ENCODE results near the gene CHST15. TPM values are rescaled to one million over a fixed set of nuclear protein-coding genes. Genes with fewer than 3 reads are reported as not detected.

CHST15 gene
- total and polyA plus RNA-seq, 2 of the 4 experiments (the other 2 are of a cell fraction), result 0.14 to 0.18 TPM

DNA sequence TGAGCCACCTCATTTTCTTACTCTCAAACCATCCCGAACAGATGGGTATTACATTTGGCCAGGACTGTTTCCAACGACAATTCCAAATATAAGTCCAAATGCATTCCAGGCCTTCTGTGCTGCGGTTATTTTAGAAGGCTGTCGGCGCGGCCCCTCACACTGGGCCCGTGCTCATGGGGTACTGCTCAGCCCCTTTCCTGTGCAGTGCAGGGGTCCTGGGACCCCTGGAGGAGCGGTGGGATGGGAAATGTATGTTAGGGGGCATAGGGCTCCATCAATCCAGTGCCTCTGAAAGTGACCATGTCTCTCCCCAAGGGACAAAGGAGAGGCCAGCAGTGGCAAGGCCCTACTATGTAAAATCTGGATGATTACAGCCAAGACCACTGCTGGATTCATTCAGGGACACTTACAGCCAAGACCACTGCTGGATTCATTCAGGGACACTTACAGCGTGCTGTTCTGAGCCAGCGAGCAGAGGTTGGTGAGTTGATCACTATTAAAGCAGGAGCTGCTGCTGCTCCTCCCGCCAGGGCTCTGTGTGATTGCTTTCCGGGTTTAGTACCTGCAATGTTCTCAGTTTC, 66.3 kb downstream of the CHST15 start:
- Histone ChIP-seq H3K56ac (ENCODE audit: extremely low read depth, insufficient read depth, low read length) (no peak overlapping the region), H3K9me3 (ENCODE audit: control insufficient read depth, insufficient read depth, low read length) (no peaks in the 10 kb centered on the region), H3K9me1 (ENCODE audit: insufficient read depth, low read length) (no peaks in the 10 kb centered on the region), H4K5ac (ENCODE audit: low read depth, low read length) (no peak overlapping the region), H2AK5ac (ENCODE audit: low read depth, low read length) (no peak overlapping the region), H3K27ac (ENCODE audit: insufficient read depth, low read length) (no peak overlapping the region), H3K14ac (replicated peaks; ENCODE audit: low read depth, low read length) (no peak overlapping the region), H3K27me3 (ENCODE audit: control insufficient read depth, insufficient read depth, low read length) (no peaks in the 10 kb centered on the region; the same call in 1 of the 2 replicates), H2BK15ac (ENCODE audit: low read depth, low read length) (no peak overlapping the region), H3K4me3 (ENCODE audit: insufficient read depth, low read depth, low read length) (no peak overlapping the region), H2AK9ac (replicated peaks; ENCODE audit: low read depth, low read length, poor library complexity) (no peak overlapping the region), H2BK20ac (ENCODE audit: low read depth, low read length) (no peak overlapping the region), H3K9ac (ENCODE audit: low read depth, low read length) (no peak overlapping the region), H3K79me1 (ENCODE audit: low read depth in 1 of 2, low read length in 2 of 2) (no peaks in the 10 kb centered on the region), H4K8ac (ENCODE audit: low read depth in 2 of 2, low read length in 2 of 2) (no peak overlapping the region), H4K20me1 (ENCODE audit: insufficient read depth, low read length) (no peaks in the 10 kb centered on the region), H3K23ac (ENCODE audit: low read depth, low read length) (no peak overlapping the region), H3K4ac (ENCODE audit: low read depth, low read length) (no peak overlapping the region), H3K18ac (ENCODE audit: low read depth, low read length) (no peak overlapping the region), H2BK120ac (ENCODE audit: low read depth, low read length) (no peak overlapping the region), H3K4me2 (ENCODE audit: low read depth, low read length) (no peak overlapping the region), H3K4me1 (ENCODE audit: control insufficient read depth, insufficient read depth, low read length) (no peaks in the 10 kb centered on the region), H2AFZ (replicated peaks; ENCODE audit: low read length, poor library complexity) (no peak overlapping the region), H3K36me3 (ENCODE audit: control insufficient read depth, insufficient read depth, low read length) (no peaks in the 10 kb centered on the region), H4K91ac (ENCODE audit: insufficient read depth, low read depth, low read length) (no peak overlapping the region), H2BK5ac (ENCODE audit: low read depth, low read length, poor library complexity, severe bottlenecking) (no peak overlapping the region)
- in situ Hi-C loops (cut with MboI; ENCODE audit: low sequenced_read_pairs), result no loop called here
- intact Hi-C loops (cut with micrococcal nuclease), result no loop called here
- dilution Hi-C loops (cut with HindIII; ENCODE audit: low sequenced_read_pairs, unreplicated experiment), result no loop called here
- DNase-seq (no peak), ATAC-seq (ENCODE audit: low read depth) (no peak)
- ChIA-PET POLR2A (ENCODE audit: unreplicated experiment) (no interaction called here), CTCF (no interaction called here)
- WGBS, 2 experiments (ENCODE audit: extremely low coverage in 2 of 2, insufficient read length in 1 of 2), result 7% methylated on average over 2 of the region's 12 CpGs; no CpG with 5 or more reads in 1 of the 2 experiments
- BruUV-seq (replicated peaks), result no TSS peak
- TF ChIP-seq MXI1 (IDR thresholded peaks at IDR 0.05; ENCODE audit: borderline replicate concordance, low read depth, low read length) (no peak), MAFK (IDR thresholded peaks at IDR 0.05; ENCODE audit: low read depth, low read length) (no peak), FOS (IDR thresholded peaks at IDR 0.05; ENCODE audit: low read depth, low read length) (no peak)
- TF ChIP-seq, protein P1, sequence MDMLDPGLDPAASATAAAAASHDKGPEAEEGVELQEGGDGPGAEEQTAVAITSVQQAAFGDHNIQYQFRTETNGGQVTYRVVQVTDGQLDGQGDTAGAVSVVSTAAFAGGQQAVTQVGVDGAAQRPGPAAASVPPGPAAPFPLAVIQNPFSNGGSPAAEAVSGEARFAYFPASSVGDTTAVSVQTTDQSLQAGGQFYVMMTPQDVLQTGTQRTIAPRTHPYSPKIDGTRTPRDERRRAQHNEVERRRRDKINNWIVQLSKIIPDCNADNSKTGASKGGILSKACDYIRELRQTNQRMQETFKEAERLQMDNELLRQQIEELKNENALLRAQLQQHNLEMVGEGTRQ (IDR thresholded peaks at IDR 0.05; ENCODE audit: low read depth, low read length), result no peak

Measured in IMR-90 (cell line).